GM19193 (cell line): ENCODE results near the gene ALAS1.

ENCODE experiments used
- POLR2A ChIP-seq: IDR thresholded peaks from 4 replicates; pipeline ENCODE4 v1.6.1; 2011; ENCODE audit not compliant: insufficient read depth, insufficient read length; ENCODE audit errors: extremely low read depth

Gene ALAS1

DNA sequence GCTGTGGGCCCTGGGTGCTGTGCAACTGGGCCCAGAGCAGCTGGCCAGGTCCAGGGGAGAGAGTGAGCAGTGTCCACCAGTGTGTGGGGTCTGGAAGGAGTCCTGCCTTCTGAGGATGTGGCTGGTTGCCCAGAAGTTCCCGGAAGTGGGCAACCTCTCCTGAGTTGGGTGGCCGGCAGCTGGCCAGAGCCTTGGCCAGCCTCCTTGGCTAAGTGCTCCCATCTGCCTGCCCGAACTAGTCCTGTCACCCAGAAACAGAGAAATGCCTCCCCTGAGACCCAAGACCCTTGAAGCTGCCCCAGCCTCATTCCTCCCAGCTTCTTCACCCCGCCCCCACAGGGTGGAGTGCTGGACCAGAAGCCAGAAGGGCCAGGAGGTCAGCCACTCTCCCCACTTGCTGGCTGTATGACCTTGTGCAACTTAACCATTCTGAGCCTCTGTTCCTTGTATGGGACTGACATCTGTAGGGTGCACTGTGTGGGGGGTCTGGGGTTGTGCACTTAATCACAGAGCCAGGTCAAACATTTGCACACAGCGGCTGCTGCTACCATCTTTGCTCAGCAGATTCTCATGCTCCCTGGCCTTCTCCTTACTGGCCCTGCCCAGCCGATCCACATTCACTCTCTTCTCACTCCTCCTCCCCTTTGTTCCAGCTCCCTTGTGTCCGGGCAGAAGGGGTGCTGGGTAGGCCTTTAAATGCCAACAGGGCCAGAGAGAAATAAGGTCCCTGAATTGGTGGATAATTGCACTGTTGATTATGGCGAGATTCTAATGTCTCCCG is 7.5 kb upstream of the ALAS1 start:
- TF ChIP-seq POLR2A, result no peak

DNA sequence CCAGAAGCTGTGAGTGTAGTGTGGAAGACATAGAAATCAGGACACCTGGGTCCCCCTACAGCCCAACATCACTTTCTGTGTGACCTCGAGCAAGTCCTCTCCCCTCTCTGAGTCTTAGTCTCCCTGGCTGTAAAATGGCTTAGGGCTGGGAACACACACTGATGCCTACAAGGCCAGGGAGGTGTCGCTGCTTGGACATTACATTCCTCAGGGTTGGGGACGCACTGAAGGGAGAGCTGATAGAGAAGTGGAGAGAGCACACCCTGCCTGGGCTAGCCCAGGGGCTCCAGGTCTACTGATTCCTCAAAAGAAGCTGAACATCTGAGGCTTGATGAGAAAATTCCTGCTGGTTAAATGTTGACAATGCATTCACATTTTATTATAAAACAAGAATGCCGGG is 6.3 kb upstream of the ALAS1 start:
- TF ChIP-seq POLR2A, result no peak

- no peak for TF ChIP-seq POLR2A
Measured at GRCh38 chr3:52193065-52193464, 4.9 kb upstream of the ALAS1 start.

- no peak for TF ChIP-seq POLR2A
Measured at GRCh38 chr3:52194485-52195290, 3.3 kb upstream of the ALAS1 start.

DNA sequence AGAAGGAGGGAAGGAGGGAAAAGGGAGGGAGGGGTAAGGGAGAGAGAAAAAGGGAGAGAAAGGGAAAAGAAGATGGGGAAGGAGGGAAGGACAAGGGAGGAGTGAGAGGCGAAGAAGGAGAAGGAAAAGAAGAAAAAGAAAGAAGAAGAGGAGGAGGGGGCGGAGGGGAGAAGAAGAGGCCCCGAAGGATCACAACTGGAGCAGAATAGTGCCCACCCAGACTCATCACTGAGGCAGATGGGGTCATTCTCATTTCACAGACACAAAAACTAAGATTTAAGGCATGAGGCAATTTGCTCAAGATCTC is 2.7 kb upstream of the ALAS1 start:
- no peak for TF ChIP-seq POLR2A

GRCh38 chr3:52195823-52196331 is 2.1 kb upstream of the ALAS1 start:
- no peak for TF ChIP-seq POLR2A

GRCh38 chr3:52196977-52197376 is 983 bp upstream of the ALAS1 start:
- TF ChIP-seq POLR2A, result no peak

DNA sequence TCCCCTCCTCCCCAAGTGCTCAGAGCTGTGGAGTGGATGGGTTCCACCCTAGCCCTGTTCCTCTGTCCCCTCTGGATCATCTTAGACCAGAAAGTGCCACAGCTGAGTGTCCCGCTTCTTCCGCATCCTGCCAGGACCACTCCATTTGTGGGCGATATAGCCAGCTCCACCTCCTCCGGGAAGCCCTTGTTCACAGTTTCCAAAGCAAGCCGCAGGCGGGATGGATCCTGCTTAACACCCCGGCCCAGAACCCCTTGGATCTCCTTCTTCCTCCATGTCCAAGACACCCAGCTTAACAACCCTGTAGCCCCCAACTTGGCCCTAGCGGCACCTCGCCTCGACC is 490 bp upstream of the ALAS1 start:
- no peak for TF ChIP-seq POLR2A

DNA sequence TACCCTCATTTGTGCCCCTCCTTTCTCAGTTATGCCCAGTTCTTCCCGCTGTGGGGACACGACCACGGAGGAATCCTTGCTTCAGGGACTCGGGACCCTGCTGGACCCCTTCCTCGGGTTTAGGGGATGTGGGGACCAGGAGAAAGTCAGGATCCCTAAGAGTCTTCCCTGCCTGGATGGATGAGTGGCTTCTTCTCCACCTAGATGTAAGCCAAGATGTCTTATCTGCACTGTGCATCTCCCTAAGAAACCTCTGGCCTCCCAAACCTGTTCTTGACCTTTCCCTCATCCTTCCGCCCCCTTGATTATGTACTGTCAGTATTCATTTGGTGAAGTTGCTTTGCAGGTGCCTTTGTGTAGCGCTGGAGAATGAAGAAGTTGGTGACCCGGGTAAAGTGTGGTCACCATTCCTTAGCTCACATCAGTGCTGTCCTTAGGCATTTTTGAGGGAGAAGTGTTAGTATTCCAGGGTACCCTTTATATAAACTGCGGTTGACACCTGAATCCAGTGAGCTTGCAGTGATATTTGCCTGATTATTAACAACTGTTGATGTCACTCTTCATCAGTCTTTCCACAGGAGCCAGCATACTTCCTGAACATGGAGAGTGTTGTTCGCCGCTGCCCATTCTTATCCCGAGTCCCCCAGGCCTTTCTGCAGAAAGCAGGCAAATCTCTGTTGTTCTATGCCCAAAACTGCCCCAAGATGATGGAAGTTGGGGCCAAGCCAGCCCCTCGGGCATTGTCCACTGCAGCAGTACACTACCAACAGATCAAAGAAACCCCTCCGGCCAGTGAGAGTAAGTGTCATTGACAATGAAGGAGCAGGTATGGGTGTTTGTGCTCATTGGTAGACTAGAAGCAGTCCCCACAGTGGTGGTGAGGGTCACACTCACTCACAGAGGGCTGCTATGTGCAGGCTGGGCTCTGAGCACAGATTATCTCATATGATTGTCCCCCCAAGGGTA is 966 bp downstream of the ALAS1 start:
- TF ChIP-seq POLR2A, result no peak

DNA sequence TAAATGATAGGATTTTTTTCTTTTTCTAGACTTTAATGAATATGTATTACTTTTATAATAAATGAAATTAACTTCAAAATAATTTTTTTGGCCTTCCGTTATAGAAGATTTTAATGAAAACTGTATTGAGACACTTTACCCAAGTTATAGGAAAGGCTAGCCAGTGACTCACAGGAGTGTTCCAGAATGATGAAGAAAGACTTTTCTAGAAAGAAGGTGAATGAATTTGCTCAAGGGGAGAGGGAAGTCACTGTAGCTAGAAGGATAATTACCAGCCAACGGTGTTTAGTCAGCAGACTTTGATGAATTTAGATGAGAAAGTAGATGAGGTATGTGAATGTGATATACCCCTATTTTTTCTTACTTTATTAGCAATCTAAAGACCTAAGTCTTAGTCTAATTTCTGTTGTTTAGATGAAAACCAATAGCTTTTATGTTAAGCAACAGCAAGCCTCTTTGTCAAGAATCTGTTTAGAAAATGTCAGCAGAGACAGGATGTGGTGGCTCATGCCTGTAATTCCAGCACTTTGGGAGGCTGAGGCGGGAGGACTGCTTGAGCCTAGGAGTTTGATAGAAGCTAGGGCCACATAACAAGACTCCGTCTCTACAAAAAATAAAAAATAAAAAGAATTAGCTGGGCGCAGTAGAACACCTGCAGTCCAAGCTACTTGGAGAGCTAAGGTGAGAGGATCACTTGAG is 3.2 kb downstream of the ALAS1 start:
- no peak for TF ChIP-seq POLR2A

GRCh38 chr3:52202384-52203077 is 4.6 kb downstream of the ALAS1 start:
- no peak for TF ChIP-seq POLR2A

DNA sequence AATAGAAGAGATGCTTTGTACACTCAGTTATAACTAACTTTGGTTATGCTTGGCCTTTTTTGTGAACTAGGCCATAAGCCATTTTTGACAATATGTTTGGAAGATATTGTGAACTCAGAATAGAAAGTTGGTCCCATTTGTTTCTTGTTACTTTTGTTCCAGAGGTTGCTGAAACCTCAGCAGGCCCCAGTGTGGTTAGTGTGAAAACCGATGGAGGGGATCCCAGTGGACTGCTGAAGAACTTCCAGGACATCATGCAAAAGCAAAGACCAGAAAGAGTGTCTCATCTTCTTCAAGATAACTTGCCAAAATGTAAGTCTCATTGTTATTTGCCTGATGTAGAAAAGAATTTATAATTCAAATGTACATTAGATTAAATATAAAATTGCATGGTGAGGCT is 5.7 kb downstream of the ALAS1 start:
- TF ChIP-seq POLR2A, result no peak

- no peak for TF ChIP-seq POLR2A
Measured at GRCh38 chr3:52204337-52205073, 6.5 kb downstream of the ALAS1 start.
